Keratinocyte (primary cell): Measurements from ENCODE around the gene REG4. TPM values are rescaled to one million over a fixed set of nuclear protein-coding genes. Genes with fewer than 3 reads are reported as not detected.

Experiments
- DNase-seq: peaks from one replicate; pipeline ENCODE4 v3.0.0-alpha.2; 2011; ENCODE audit warnings: low read depth, missing footprints, low spot score
- FAIRE-seq: peaks from 2 replicates; lab custom pipeline; 2011; peaks lifted over from hg19 to GRCh38; lab: Jason Lieb, UNC
- H2AFZ ChIP-seq: 2 replicates; pipeline ENCODE4 v1.6.0; 2012; ENCODE audit warnings: low read length, control low read depth, inconsistent platforms; ENCODE audit not compliant: control insufficient read depth
- H3K27ac ChIP-seq: 2 replicates; pipeline ENCODE4 v1.5.1; 2011; ENCODE audit warnings: low read length; ENCODE audit not compliant: control insufficient read depth, insufficient read depth
- H3K27me3 ChIP-seq: 3 replicates; pipeline ENCODE4 v1.6.0; 2011; ENCODE audit warnings: low read length; ENCODE audit not compliant: control insufficient read depth, insufficient read depth; ENCODE audit errors: extremely low read depth
- H3K36me3 ChIP-seq, 2 experiments: 2 replicates in 1 of 2; 3 replicates in 1 of 2; pipeline ENCODE4 v1.5.1; 2011; ENCODE audit warnings: low read length in 2 of 2, mild to moderate bottlenecking in 1 of 2; ENCODE audit not compliant: control insufficient read depth in 2 of 2, insufficient read depth in 2 of 2; ENCODE audit errors: extremely low read depth in 1 of 2
- H3K4me1 ChIP-seq: 3 replicates; pipeline ENCODE4 v1.5.1; 2011; ENCODE audit warnings: low read length; ENCODE audit not compliant: control insufficient read depth, insufficient read depth; ENCODE audit errors: extremely low read depth
- H3K4me2 ChIP-seq: 3 replicates; pipeline ENCODE4 v1.6.0; 2011; ENCODE audit warnings: low read depth, low read length; ENCODE audit not compliant: control insufficient read depth, insufficient read depth; ENCODE audit errors: extremely low read depth
- H3K4me3 ChIP-seq, 3 experiments: fragments of 200-600 bp in 1 of 3; sonication (generic) in 1 of 3; 2 replicates in 2 of 3; 3 replicates in 1 of 3; pipeline ENCODE4 v1.5.1; 2011 to 2016; ENCODE audit warnings: low read length in 3 of 3, mild to moderate bottlenecking in 3 of 3, control low read depth in 2 of 3, inconsistent platforms in 1 of 3, low read depth in 1 of 3, mixed read lengths in 1 of 3, mixed run types in 1 of 3, moderate library complexity in 1 of 3; ENCODE audit not compliant: control insufficient read depth in 2 of 3, insufficient read depth in 2 of 3; ENCODE audit errors: extremely low read depth in 1 of 3
- H3K79me2 ChIP-seq: 2 replicates; pipeline ENCODE4 v1.6.0; 2012; ENCODE audit warnings: low read length; ENCODE audit not compliant: control insufficient read depth, insufficient read depth
- H3K9ac ChIP-seq: 3 replicates; pipeline ENCODE4 v1.6.0; 2011; ENCODE audit warnings: low read length; ENCODE audit not compliant: control insufficient read depth, insufficient read depth; ENCODE audit errors: extremely low read depth
- H3K9me1 ChIP-seq: 3 replicates; pipeline ENCODE4 v1.6.0; 2011; ENCODE audit warnings: low read length; ENCODE audit not compliant: control insufficient read depth, insufficient read depth; ENCODE audit errors: extremely low read depth
- H3K9me3 ChIP-seq: 2 replicates; pipeline ENCODE4 v1.5.1; 2012; ENCODE audit warnings: low read depth, low read length; ENCODE audit not compliant: control insufficient read depth
- H4K20me1 ChIP-seq: 3 replicates; pipeline ENCODE4 v1.6.0; 2011; ENCODE audit warnings: low read length; ENCODE audit not compliant: control insufficient read depth, insufficient read depth; ENCODE audit errors: extremely low read depth
- CTCF ChIP-seq, 3 experiments: IDR thresholded peaks in 1 of 3; conservative IDR thresholded peaks in 1 of 3; optimal IDR thresholded peaks in 1 of 3; 2 replicates in 2 of 3; 3 replicates in 1 of 3; pipeline versions ENCODE3 to v1.5.1; 2011; ENCODE audit warnings: low read length in 3 of 3, mild to moderate bottlenecking in 3 of 3, moderate library complexity in 2 of 3, control low read depth in 1 of 3, inconsistent platforms in 1 of 3; ENCODE audit not compliant: insufficient read depth in 2 of 3; ENCODE audit errors: extremely low read depth in 1 of 3
- EZH2 ChIP-seq: IDR thresholded peaks from one replicate; pipeline ENCODE4 v1.6.1; 2012; ENCODE audit warnings: inconsistent platforms, mild to moderate bottlenecking, low read length, moderate library complexity
- dilution Hi-C: fragments of 300-500 bp; cut with MboI; formaldehyde crosslinking; loops from one replicate; pipeline ENCODE4 v1.7.0; 2020; ENCODE audit warnings: low sequenced_read_pairs; ENCODE audit not compliant: extremely low pct_ligation_motif_present
- polyA plus RNA-seq, 5 experiments: library from polyadenylated mRNA; depleted of rRNA in 3 of 5; stranded (reverse) in 3 of 5; stranded (forward) in 1 of 5; unstranded in 1 of 5; fragments of >200 nt; gene quantifications; 1 replicate in 1 of 5; 2 replicates in 3 of 5; 3 replicates in 1 of 5; pipeline versions ENCODE4 v1.2.1 to v1.2.3, GENCODE V29; 2011 to 2012; ENCODE audit warnings: missing spikeins in 2 of 5, low read depth in 1 of 5, low replicate concordance in 1 of 5

Gene REG4
- polyA plus RNA-seq, 1 donor (not counting 4 experiments of a cell fraction or from before 2014, with no cell fraction given) = not detected

GRCh38 chr1:119773711-119774241, 37.5 kb downstream of the REG4 start:
- H2AFZ ChIP-seq = no peak overlapping the region
- no peaks in the 10 kb centered on the region for H3K36me3 ChIP-seq
- no peaks in the 10 kb centered on the region for H3K79me2 ChIP-seq
- H3K4me3 ChIP-seq = no peak overlapping the region
- DNase-seq (no peak), FAIRE-seq (peak; percentile 63)
- H3K9me3 ChIP-seq = no peaks in the 10 kb centered on the region
- no peaks in the 10 kb centered on the region for H3K9me1 ChIP-seq
- H3K4me1 ChIP-seq = peaks cover 7% of the 10 kb centered on the region
- no peaks in the 10 kb centered on the region for H3K27me3 ChIP-seq
- no peak overlapping the region for H3K9ac ChIP-seq
- dilution Hi-C loops = no loop called here
- no peak overlapping the region for H3K27ac ChIP-seq
- no peak for TF ChIP-seq CTCF (optimal IDR thresholded peaks at IDR 0.05 in 1 of 3, IDR thresholded peaks at IDR 0.05 in 1 of 3, conservative IDR thresholded peaks at IDR 0.05 in 1 of 3; ENCODE audit: extremely low read depth in 1 of 3, insufficient read depth in 2 of 3, low read length in 3 of 3)
- no peak for TF ChIP-seq EZH2
- no peak overlapping the region for H3K4me2 ChIP-seq
- no peaks in the 10 kb centered on the region for H4K20me1 ChIP-seq

- H3K4me3 ChIP-seq = no peak overlapping the region
- FAIRE-seq = no peak
Measured at GRCh38 chr1:119772298-119772697, 39.0 kb downstream of the REG4 start.

More at GRCh38 chr1:119772298-119772697, 39.0 kb downstream of the REG4 start:
- no peaks in the 10 kb centered on the region for H3K9me3 ChIP-seq
- no peak overlapping the region for H3K4me2 ChIP-seq
- no peaks in the 10 kb centered on the region for H4K20me1 ChIP-seq
- H3K27me3 ChIP-seq = no peaks in the 10 kb centered on the region
- H3K79me2 ChIP-seq = no peaks in the 10 kb centered on the region
- no peak overlapping the region for H3K9ac ChIP-seq
- no peak for TF ChIP-seq EZH2
- TF ChIP-seq CTCF (optimal IDR thresholded peaks at IDR 0.05 in 1 of 3, IDR thresholded peaks at IDR 0.05 in 1 of 3, conservative IDR thresholded peaks at IDR 0.05 in 1 of 3; ENCODE audit: extremely low read depth in 1 of 3, insufficient read depth in 2 of 3, low read length in 3 of 3) = no peak
- peaks cover 7% of the 10 kb centered on the region for H3K4me1 ChIP-seq
- H3K36me3 ChIP-seq = no peaks in the 10 kb centered on the region
- H3K27ac ChIP-seq = no peak overlapping the region
- dilution Hi-C loops = no loop called here
- no peak for DNase-seq
- no peak overlapping the region for H2AFZ ChIP-seq
- H3K9me1 ChIP-seq = no peaks in the 10 kb centered on the region
